Neural progenitor cell (in vitro differentiated cells): Measurements from ENCODE around the gene CDKL5.

ENCODE experiments used
- EZH2phosphoT487 ChIP-seq: fragments of 200-600 bp; sonication (generic); IDR thresholded peaks from 2 replicates; pipeline ENCODE4 v1.6.1; 2017; ENCODE audit warnings: antibody characterized with exemption
- TF ChIP-seq, protein P1 (sequence below): fragments of 200-600 bp; sonication (generic); IDR thresholded peaks from 2 replicates; pipeline ENCODE4 v1.5.1; 2017; ENCODE audit warnings: antibody characterized with exemption, mild to moderate bottlenecking

- TF ChIP-seq, protein P1, sequence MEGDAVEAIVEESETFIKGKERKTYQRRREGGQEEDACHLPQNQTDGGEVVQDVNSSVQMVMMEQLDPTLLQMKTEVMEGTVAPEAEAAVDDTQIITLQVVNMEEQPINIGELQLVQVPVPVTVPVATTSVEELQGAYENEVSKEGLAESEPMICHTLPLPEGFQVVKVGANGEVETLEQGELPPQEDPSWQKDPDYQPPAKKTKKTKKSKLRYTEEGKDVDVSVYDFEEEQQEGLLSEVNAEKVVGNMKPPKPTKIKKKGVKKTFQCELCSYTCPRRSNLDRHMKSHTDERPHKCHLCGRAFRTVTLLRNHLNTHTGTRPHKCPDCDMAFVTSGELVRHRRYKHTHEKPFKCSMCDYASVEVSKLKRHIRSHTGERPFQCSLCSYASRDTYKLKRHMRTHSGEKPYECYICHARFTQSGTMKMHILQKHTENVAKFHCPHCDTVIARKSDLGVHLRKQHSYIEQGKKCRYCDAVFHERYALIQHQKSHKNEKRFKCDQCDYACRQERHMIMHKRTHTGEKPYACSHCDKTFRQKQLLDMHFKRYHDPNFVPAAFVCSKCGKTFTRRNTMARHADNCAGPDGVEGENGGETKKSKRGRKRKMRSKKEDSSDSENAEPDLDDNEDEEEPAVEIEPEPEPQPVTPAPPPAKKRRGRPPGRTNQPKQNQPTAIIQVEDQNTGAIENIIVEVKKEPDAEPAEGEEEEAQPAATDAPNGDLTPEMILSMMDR: no peak
- TF ChIP-seq EZH2phosphoT487: no peak
Observed at GRCh38 chrX:18426004-18426320, 554 bp downstream of the CDKL5 start.
